ENCODE results near the gene CPXM2.

The CPXM2 gene

DNA sequence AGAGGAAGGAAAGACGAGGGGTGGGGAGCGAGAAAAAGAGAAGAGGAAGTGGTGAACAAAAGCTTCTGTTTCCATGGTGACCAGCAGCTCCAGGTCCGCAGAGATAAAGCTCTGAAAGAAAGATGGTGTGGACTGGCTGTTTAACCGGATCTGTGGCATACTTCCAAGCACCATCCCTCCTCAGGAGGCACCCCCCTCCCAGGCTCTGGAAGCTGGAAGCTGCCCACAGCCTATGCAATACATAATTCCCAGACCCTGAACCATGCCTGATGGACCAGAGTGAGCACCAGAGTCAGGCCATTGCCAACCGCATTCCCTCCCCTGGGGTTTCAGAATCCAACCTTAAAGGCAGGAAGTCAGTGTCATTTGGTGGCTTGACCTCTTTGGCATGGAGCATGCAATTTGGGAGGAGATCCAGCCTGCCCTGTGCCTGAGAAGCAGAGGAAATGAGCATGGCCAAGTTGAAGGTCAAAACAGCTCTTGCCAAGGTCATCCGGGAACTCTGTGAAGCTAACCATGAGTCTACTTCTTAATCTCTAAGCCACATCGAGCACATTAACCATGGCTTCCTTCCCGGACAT lies 22.2 kb upstream of the CPXM2 start:
- DNase-seq (ENCODE audit: low read depth), result no peak
- H3K4me3 ChIP-seq (ENCODE audit: low read length), result no peak overlapping the region
- TF ChIP-seq, protein P1, sequence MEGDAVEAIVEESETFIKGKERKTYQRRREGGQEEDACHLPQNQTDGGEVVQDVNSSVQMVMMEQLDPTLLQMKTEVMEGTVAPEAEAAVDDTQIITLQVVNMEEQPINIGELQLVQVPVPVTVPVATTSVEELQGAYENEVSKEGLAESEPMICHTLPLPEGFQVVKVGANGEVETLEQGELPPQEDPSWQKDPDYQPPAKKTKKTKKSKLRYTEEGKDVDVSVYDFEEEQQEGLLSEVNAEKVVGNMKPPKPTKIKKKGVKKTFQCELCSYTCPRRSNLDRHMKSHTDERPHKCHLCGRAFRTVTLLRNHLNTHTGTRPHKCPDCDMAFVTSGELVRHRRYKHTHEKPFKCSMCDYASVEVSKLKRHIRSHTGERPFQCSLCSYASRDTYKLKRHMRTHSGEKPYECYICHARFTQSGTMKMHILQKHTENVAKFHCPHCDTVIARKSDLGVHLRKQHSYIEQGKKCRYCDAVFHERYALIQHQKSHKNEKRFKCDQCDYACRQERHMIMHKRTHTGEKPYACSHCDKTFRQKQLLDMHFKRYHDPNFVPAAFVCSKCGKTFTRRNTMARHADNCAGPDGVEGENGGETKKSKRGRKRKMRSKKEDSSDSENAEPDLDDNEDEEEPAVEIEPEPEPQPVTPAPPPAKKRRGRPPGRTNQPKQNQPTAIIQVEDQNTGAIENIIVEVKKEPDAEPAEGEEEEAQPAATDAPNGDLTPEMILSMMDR (conservative IDR thresholded peaks at IDR 0.05; ENCODE audit: low read depth, low read length), result no peak

- H3K4me3 ChIP-seq (ENCODE audit: low read length), result no peak overlapping the region
- TF ChIP-seq, protein P1 (conservative IDR thresholded peaks at IDR 0.05; ENCODE audit: low read depth, low read length), result no peak
- no peak for DNase-seq (ENCODE audit: low read depth)
Observed at GRCh38 chr10:123912871-123913270, 21.3 kb upstream of the CPXM2 start.

GRCh38 chr10:123912466-123912865 lies 20.9 kb upstream of the CPXM2 start:
- no peak for DNase-seq (ENCODE audit: low read depth)
- TF ChIP-seq, protein P1 (conservative IDR thresholded peaks at IDR 0.05; ENCODE audit: low read depth, low read length), result no peak
- H3K4me3 ChIP-seq (ENCODE audit: low read length), result no peak overlapping the region

GRCh38 chr10:123911866-123912265 lies 20.3 kb upstream of the CPXM2 start:
- TF ChIP-seq, protein P1 (conservative IDR thresholded peaks at IDR 0.05; ENCODE audit: low read depth, low read length), result no peak
- DNase-seq (ENCODE audit: low read depth), result no peak

DNA sequence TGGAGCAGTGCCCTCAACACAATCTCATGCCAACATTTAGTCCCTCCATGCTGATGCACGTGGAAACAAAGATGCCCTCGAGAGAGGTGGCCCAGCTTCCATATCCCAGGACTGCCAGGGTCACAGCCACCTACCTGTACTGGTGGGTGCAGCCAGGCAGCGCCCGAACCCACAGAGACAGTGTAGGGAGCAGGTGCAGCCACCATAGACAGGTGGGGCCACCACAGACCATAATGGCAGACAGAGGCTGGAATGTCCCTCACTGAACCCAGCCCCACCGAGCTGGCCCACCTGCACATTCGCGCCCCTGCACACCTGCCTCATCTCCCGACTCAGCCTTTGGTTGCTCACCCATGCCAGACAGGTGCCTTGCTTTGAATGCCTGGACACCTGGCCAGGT lies 18.3 kb upstream of the CPXM2 start:
- DNase-seq (ENCODE audit: low read depth), result no peak
- no peak overlapping the region for H3K4me3 ChIP-seq (ENCODE audit: low read length)
- TF ChIP-seq, protein P1 (conservative IDR thresholded peaks at IDR 0.05; ENCODE audit: low read depth, low read length), result no peak

More at GRCh38 chr10:123911866-123912265, 20.3 kb upstream of the CPXM2 start:
- H3K4me3 ChIP-seq (ENCODE audit: low read length), result no peak overlapping the region

DNA sequence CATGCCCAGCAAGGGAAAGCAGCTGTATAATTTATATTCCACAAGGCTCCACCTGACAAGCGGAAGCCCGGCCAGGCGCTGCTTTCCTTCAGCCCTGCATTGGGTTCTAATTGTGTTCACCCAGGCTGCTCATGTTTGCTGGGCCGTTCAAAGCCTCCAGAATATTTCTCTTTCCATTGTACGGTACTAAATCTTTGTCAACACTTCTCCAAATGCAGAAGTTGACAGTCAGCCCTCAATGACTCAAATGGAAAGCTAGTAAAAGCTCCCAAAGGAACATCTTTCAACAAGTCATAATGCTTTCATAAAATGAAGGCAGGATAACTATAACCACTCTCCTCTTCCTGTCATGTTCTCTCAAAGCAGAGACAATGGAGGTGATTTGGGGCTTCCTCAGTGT lies 17.8 kb upstream of the CPXM2 start:
- no peak for DNase-seq (ENCODE audit: low read depth)
- TF ChIP-seq, protein P1 (conservative IDR thresholded peaks at IDR 0.05; ENCODE audit: low read depth, low read length), result no peak
- H3K4me3 ChIP-seq (ENCODE audit: low read length), result no peak overlapping the region

DNA sequence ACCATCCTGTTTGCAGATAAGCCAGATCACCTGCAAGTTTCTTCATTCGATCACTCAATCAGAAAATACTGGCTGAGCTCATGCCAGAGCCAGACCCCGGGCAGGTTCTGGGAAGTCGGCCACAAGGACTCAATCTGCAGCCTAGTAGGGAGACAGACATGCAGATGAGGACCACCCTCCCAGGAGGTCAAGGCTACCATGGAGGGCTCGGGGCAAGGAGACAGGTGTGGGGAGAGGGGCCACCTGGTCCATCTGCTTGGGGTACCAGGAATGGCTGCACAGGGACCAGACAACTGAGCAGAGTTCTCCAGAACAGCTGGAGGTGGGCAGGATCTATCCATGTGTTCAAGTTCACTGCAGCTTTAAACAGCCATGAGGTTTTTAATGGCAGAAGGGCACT lies 16.8 kb upstream of the CPXM2 start:
- TF ChIP-seq, protein P1 (conservative IDR thresholded peaks at IDR 0.05; ENCODE audit: low read depth, low read length), result no peak
- H3K4me3 ChIP-seq (ENCODE audit: low read length), result no peak overlapping the region
- DNase-seq (ENCODE audit: low read depth), result no peak

Measured in retinal pigment epithelial cell (primary cell).